Measurements from ENCODE around the gene ZNF385C.

Gene ZNF385C

DNA sequence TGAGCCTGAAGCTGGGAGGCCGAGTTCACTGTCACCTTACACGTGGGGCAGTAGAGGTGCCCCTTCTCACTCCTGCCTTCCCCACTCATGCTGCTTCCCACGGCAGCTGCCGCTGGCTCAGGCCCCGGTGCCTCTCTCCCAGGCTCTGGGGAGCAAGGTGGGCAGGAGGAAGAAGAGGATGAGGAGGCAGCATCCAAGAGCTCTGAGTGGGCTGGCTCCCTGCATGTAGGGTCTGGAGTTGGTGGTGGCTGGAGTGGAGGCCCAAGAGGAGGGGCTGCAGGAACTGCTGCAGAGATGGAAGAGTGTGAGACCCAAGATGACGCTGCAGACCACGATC lies 69.5 kb downstream of the ZNF385C start:
- no peak for DNase-seq (ENCODE audit: low read depth, low spot score)
- H3K4me3 ChIP-seq (ENCODE audit: low read depth, low read length), result no peak overlapping the region
- TF ChIP-seq, protein P1, sequence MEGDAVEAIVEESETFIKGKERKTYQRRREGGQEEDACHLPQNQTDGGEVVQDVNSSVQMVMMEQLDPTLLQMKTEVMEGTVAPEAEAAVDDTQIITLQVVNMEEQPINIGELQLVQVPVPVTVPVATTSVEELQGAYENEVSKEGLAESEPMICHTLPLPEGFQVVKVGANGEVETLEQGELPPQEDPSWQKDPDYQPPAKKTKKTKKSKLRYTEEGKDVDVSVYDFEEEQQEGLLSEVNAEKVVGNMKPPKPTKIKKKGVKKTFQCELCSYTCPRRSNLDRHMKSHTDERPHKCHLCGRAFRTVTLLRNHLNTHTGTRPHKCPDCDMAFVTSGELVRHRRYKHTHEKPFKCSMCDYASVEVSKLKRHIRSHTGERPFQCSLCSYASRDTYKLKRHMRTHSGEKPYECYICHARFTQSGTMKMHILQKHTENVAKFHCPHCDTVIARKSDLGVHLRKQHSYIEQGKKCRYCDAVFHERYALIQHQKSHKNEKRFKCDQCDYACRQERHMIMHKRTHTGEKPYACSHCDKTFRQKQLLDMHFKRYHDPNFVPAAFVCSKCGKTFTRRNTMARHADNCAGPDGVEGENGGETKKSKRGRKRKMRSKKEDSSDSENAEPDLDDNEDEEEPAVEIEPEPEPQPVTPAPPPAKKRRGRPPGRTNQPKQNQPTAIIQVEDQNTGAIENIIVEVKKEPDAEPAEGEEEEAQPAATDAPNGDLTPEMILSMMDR (IDR thresholded peaks at IDR 0.05; ENCODE audit: low read depth, low read length), result no peak
- in situ Hi-C loops (cut with HindIII; ENCODE audit: low sequenced_read_pairs), result no loop called here

DNA sequence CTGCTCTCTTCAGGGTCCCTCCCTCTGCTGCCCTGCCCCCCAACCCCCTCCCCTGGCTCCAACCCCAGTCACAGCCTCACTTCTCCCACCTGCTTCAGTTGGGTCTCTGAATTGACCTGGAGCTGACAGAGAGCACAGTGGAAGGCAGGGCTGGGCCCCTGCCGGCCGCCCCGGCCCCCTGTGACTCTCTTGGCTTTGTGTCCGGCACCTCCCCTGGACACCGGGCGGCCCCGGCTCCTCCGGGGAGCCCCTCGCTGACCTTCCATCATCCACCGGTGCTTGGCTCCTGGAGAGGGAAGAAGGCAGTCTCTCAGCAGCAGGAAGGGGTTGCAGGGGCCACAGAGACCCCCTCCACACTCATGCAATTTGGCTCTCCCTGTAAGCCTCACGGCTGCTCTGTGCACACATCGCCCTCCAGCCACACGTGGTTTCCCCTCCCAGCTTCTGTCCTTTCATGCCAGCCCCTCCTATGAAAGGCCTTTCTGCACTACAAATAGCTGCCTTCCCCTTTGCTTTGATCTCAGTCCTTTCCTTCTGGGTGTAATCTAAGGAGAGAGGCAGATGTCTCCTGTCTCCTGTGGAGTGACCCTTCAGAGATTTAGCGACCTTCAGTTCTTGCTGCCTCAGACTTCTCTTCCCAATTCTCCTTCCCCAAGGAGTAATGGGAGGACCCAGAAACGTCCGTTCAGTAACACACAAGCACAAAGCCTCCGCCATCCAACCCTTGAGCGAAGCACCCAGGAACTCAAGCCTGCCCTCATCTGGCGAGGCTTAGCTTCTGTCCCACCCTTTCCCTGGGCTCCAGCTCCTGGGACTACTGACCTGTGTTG lies 70.1 kb downstream of the ZNF385C start:
- in situ Hi-C loops (cut with HindIII; ENCODE audit: low sequenced_read_pairs), result no loop called here
- H3K4me3 ChIP-seq (ENCODE audit: low read depth, low read length), result no peak overlapping the region
- TF ChIP-seq, protein P1 (IDR thresholded peaks at IDR 0.05; ENCODE audit: low read depth, low read length), result peak; percentile 28
- DNase-seq (ENCODE audit: low read depth, low spot score), result no peak

DNA sequence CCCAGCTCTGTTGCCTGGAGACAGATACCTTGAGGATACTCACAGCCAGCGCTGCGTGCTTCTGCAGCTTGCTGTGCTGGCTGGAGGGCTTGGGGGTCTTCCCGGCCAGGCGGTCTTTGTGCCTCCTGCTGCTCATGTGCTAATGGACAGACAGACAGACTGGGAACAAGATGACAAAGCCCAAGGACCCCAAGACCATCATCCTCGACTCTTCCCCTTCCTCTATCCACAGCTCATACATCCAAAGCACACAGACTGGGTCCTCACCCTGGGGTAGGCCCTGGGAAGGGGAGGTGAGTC lies 70.7 kb downstream of the ZNF385C start:
- DNase-seq (ENCODE audit: low read depth, low spot score), result no peak
- H3K4me3 ChIP-seq (ENCODE audit: low read depth, low read length), result no peak overlapping the region
- TF ChIP-seq, protein P1 (IDR thresholded peaks at IDR 0.05; ENCODE audit: low read depth, low read length), result no peak
- in situ Hi-C loops (cut with HindIII; ENCODE audit: low sequenced_read_pairs), result no loop called here

DNA sequence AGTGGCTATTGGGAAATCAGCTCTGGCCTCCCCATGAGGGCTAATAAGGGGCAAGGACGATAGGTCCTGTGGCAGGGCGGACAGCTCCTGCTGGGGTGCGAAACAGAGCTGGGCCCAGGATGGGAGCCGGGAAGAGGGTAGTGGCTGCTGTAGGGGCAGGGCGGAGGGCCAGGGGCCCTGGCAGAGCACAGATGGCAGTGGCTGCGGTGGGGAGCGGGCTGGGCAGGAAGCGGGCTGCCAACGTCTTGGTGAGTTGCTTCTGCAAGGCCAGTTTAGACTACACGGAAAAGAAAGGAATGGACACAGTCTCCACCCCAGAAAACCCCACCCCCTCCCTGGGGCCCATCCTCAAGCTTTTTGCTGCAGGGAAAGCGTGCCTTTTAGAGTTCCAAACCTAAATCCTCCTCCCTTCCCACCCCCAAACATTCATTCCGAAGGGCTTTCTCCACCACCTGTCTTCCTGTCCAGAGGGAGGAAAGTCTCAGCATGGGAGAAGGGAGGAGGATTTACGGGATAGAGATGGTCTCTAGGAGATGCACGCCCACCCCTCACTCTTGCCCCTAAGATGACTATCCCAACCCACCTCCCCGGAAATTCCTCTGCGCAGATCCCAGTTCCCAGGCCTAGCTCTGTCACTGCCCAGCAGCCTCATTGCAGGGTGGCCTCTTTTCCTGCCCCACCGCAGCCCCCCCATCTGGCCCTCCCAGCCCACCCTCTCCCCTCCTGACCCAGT lies 71.2 kb downstream of the ZNF385C start:
- TF ChIP-seq, protein P1 (IDR thresholded peaks at IDR 0.05; ENCODE audit: low read depth, low read length), result no peak
- DNase-seq (ENCODE audit: low read depth, low spot score), result no peak
- in situ Hi-C loops (cut with HindIII; ENCODE audit: low sequenced_read_pairs), result no loop called here
- H3K4me3 ChIP-seq (ENCODE audit: low read depth, low read length), result no peak overlapping the region

DNA sequence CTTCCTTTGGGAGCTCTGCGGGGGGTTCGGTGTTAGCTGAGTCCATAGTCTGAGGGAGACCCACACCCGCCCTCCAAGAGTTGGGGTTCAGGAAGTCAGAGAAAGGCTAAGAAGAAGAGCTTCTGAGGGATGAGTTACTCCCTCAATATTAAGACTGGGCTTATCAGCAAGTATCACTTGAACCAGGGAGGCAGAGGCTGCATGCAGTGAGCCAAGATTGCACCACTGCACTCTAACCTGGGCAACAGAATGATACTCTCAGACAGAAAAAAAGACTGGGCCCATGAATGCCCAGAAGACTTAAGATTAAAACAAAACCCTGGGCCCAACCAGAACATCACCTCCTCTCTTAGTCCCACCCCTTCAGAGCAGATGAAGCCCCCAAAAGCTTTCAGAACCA lies 72.3 kb downstream of the ZNF385C start:
- in situ Hi-C loops (cut with HindIII; ENCODE audit: low sequenced_read_pairs), result no loop called here
- TF ChIP-seq, protein P1 (IDR thresholded peaks at IDR 0.05; ENCODE audit: low read depth, low read length), result no peak
- no peak overlapping the region for H3K4me3 ChIP-seq (ENCODE audit: low read depth, low read length)
- DNase-seq (ENCODE audit: low read depth, low spot score), result no peak

DNA sequence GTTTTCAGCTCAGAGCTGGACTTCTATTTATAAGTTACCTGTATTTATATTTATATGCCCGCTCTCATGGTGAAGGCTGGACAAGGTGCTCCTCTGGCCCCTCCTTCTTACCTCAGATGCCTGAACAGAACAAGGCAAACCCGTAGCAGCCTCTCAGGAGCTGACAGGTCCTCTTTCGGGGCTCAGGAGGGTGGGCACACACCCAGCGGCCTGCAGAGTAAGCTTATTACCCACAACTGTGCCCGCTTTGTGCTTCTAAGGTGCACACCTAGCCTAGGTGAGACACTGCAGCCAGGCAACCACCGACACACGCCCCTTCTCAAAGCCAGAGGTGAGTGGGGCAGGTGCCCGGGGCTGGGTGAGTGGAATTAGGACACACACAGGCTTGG lies 73.1 kb downstream of the ZNF385C start:
- TF ChIP-seq, protein P1 (IDR thresholded peaks at IDR 0.05; ENCODE audit: low read depth, low read length), result no peak
- H3K4me3 ChIP-seq (ENCODE audit: low read depth, low read length), result no peak overlapping the region
- no peak for DNase-seq (ENCODE audit: low read depth, low spot score)
- in situ Hi-C loops (cut with HindIII; ENCODE audit: low sequenced_read_pairs), result no loop called here

Data from astrocyte of the spinal cord (primary cell).